GM12872 (cell line): ENCODE data around the gene PROX1.

ENCODE experiments used
- CTCF ChIP-seq: IDR thresholded peaks from 3 replicates; pipeline ENCODE4 v1.5.1; 2011; ENCODE audit warnings: low read depth, mild to moderate bottlenecking, low read length, moderate library complexity; ENCODE audit not compliant: insufficient read depth

Gene PROX1

GRCh38 chr1:213980906-213981305 is 6.9 kb upstream of the PROX1 start:
- TF ChIP-seq CTCF = no peak

- no peak for TF ChIP-seq CTCF
Observed at GRCh38 chr1:213982289-213982671, 5.5 kb upstream of the PROX1 start.

- TF ChIP-seq CTCF = no peak
Observed at GRCh38 chr1:213982672-213983492, 4.9 kb upstream of the PROX1 start.

GRCh38 chr1:213983493-213984386 is 4.0 kb upstream of the PROX1 start:
- TF ChIP-seq CTCF = no peak

GRCh38 chr1:213984387-213985208 is 3.2 kb upstream of the PROX1 start:
- TF ChIP-seq CTCF = no peak

GRCh38 chr1:213985209-213986019 is 2.4 kb upstream of the PROX1 start:
- TF ChIP-seq CTCF = no peak
